Raji (cell line): ENCODE data around the gene GCK.

Source experiments
- POLR2A ChIP-seq: IDR thresholded peaks from 2 replicates; pipeline ENCODE4 v1.6.1; 2011; ENCODE audit warnings: low read depth, low read length, control low read depth; ENCODE audit not compliant: insufficient read depth

Gene GCK

DNA sequence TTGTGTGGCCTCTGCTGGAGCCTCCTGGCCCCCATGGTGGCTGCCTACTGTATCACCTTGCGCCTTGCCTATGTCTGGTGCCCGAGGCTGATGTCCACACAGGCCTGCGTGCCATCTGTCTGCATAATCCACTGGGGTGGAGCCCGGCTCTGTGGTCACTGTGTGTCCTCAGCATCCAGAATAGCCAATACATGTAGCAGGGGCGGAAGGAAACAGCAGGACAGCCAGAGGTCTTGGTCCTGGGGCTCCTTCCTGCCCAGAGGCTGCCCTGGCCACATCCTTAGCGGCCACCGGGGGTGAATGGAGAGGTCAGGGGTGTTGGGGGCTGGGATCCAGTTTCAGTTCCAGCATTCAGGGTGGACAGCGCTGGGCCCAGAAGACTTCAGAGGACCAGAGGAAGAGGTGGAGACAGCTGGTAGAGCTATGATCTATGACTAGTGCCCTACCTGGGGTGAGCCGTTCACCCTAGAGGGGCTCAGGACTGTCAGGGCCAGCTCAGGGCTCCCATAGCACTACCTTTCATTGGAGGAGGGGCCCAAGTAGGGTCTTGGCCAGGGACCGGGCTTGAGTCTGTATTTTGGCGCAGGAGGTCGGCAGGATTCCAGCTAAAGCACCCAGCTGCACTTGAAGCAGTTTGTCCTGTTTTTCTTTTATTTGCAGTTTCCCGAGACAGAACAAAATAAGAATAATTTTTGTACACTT, 27.4 kb upstream of the GCK start:
- TF ChIP-seq POLR2A: no peak

DNA sequence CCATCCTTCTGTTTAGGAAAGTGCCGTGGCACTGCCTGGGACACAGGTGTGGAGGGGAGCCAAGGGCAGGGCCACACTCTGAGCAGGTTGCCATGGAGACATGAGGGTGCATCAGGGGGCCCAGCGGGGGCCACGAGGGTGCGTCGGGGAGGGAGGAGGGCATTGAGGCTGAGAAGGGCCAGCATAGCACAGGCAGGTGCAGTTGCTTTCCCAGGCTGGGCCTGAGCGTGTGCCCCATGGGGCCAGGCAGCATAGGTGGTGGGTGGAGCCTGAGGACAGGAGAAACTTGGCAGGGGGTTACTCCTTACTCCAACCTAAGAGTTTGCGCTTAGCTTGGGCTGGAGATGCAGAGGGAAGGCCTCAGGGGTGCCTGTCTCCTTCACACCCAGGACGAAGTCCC, 26.8 kb upstream of the GCK start:
- no peak for TF ChIP-seq POLR2A

DNA sequence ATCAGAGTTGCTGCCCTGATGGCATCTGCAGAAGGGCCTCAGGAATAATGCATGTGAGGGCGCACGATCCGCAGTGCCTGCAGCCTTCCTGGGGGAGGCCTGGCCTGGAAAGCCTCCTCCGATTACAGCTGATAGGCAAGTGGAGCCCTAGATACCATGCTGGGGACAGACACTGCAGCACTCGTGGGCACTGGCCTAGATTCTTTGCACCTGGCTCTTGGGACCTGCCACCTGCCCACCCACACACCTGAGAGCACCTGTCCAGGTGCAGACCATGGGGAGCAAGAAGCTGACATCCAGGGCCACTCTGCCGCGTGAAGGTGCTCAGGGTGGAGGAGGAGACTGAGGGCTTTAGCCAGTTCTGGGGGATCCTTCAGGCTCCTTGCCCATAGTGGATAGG, 26.3 kb upstream of the GCK start:
- no peak for TF ChIP-seq POLR2A

DNA sequence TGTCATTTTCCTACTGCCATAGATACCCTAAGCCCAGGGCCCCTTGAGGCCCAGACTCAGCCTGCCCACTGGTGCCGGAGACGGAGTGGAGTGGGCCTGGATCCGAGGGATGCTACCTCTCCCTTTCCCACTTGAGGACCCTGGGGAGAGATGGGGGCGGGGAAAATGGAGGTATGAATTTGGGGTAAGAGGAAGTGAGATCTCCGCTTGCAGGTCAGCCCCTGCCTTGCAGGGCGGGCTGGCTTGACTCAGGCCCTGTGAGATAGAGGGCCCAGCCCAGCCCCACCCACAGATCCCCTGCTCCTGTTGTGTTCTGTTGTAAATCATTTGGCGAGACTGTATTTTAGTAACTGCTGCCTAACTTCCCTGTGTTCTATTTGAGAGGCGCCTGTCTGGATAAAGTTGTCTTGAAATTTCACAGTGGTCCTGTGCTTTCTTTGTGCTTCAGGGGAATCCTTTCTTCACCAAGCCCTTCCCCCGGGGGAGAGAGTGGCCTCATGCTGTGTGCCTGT, 24.7 kb upstream of the GCK start:
- no peak for TF ChIP-seq POLR2A

DNA sequence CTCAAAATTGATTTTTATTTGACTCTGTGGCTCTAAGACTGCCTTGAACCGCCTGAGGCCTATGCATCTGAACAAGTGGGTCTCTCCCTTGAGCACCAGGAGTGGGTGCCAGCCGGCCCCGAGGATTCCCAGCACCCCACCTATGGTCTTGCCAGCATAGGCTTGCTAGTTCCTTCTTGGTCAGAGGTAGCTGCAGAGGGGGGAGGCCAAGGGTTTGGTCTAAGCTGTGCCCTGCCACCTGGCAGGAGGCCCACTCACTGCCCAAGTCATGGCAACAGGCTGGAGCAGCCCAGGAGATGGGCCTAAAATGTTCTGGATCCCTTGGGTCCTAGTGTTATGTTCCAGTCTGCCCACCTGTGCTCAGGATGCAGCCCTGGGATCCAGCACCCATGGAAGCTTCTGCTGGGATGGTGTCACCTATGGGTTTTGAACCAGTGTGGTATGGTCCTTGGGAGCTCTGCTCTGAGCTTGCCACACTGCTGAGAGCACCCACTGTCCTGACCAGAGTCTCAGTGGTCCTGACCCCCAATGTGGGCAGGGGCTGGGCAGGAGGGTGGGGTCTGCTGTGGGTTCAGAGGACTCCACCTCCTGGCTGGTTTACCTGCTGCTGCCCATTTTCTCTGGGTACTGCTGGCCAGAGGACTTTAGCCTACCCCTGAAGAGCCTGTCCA, 24.1 kb upstream of the GCK start:
- TF ChIP-seq POLR2A: no peak

DNA sequence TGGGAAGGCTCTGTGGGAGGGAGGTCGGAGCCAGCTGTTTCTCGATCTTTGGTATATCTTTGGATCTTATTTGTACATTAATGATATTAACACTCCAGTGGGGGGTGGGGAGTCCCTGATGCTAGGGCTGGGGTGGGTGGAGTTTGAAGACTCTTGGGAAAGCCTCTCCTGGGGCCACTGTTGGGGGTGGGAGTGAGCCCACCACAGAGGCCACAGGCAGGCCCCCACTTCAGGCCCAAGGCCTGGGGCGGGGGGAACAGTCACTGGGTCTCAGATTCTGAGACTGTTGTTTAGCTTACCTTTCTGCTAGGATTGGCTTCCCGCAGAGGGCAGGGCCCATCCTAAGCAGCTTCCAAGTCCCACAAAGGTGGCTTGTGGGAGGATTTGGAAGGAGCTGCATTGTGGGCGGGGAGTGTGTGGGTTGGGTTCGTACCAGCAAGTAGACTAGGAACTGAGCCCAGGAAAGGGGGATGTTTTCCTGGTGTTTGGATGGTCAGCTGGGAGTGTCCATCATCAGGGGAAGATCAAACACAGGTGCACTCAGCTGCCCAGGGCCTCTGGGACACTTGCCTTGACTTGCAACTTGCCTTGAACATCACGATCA, 23.4 kb upstream of the GCK start:
- no peak for TF ChIP-seq POLR2A

DNA sequence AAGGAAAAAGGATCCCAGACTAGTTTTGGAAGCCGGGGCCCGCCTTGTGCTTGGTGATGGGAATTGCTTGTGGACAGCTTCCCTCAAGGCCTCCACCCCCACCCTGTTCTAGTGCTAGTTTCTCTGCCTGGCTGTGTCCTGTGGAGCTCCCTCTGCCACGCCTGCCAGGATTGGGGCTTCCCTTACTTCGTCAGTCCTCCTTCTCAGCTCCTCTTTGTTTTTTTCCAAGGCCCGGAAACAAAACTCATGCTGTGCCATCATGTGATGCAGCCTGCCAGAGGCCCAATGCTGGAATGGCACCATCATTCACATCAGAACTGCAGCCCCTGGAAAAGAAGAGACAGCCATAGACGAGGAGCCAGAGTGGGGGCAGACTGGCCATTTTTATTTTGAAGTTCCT, 22.8 kb upstream of the GCK start:
- no peak for TF ChIP-seq POLR2A

DNA sequence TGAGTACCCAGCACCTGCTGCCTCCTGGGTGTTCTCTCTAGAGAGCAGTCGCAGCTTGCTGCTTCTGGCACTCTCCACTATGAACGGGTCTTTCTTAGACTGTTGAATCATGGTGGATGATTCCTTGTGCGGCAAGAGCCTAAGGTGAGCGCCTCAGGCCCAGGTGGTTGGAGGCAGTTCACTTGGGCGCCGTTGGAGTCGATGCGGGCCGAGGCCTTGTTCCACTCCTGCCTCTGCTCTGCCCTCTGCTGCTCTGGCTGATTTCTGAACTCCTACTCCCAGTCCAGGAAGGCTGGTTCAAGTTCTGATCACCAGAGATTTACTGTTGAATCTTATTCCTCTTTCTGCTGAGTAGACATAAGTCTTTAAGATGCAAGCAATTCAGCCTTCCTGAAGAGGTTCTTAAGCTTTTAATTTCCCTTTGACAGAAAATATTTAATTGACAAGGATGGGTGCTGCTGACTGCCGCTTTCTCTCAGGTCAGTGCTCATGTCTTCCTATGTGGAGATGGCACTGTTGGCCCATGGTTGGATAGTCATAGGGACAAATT, 22.0 kb upstream of the GCK start:
- TF ChIP-seq POLR2A: no peak

DNA sequence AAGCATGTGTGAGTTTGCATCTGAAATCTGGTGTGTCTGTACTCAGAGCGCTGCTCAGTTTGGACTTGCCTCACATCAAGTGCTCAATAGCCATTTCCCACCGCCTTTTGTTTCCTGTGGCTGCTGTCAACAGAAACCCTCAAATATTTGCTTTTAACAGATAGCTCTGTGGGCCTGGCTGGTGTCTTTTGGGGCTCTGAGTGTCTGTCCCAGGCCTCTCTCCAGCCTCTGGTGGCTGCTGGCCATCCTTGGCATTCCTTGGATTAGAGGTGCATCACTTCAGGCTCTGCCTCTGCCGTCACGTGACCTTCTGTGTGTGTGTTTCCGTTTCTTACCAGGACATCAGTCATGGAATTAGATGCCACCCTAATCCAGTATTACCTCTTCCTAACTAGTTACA, 20.9 kb upstream of the GCK start:
- TF ChIP-seq POLR2A: no peak

DNA sequence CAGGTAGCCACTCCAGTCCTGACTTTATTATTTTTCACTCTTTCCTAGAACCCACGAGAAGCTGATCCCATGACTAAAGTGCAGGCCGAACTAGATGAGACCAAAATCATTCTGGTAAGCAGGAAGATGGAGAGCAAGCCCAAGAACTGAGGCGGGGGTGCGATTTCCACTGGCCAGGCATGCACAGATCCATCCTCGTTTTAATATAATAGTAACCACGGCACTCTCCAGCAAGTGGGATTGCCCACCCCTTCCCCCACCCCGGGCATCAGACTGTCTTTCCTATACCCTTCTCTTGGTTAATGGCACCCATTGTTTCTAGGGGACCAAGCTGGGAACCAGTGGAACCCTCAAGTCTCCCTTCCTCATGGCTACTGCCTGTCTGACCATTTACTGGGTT, 18.8 kb upstream of the GCK start:
- no peak for TF ChIP-seq POLR2A

DNA sequence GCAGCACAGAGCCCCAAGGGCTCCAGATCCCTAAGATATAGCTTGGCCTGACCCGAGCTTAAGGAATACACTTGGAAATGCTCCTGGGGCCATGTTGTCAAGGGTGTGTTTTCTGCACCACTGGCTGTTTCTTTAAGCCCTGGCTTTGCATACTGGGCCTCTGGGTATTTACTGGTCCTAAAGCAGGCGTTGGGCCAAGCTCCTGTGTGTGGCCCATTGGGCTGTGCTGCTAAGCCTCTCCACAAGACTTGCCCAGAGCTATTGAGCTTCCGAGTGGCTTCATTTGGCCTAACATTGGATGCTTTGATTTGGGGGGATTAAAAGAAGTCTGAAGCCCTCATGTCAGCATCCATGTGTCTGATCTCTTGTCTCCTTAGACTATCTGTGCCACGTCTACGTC, 16.8 kb upstream of the GCK start:
- TF ChIP-seq POLR2A: no peak

DNA sequence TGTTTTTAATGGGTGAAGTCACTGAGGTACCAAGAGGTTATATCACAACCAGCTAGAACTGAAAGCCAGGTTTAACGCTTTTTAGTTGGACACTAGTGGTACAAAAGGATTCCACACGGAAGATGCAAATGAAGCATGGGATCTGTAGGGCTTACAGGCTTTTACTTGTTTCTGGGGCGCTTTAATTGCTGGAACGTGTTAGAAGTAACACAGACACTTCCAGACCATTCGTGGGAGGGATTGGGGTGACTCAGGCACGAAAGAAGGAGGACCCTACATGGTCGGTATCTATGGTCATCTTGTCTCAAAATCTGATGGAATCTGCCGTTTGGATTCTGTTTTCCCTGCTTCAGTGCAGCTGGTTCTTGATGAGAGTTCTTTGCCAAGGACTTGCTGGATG, 12.6 kb upstream of the GCK start:
- no peak for TF ChIP-seq POLR2A

DNA sequence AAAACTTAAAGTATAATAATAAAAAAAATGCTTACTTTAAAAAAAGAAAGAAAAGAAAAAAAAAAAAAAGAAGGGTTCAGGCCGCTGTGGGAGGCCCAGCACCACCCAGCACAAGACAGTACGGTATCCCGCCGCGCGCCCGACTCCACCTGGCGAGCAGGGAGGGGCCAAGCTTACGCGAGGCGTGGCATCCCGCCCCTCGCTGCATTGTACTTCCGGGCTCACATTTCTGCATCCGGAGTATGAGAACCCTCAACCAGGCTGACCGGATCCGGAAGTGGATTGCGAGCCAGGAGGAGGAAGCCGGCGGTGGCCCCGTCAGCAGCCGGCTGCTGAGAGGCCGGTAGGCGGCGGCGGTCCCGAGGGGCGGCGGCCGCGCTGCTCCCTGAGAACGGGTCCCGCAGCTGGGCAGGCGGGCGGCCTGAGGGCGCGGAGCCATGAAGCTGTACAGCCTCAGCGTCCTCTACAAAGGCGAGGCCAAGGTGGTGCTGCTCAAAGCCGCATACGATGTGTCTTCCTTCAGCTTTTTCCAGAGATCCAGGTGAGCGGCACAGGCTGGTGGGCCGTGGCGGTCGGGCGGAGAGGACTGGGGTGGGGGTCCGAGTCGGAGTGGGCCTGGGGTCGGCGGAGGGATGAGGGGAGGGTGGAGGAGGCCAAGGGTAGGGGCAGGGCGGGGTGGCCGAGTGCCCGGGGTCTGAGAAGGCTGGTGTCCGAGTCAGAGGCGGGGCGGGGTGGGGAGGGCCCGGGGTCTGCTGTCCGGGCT, 11.6 kb upstream of the GCK start, which contains the start of gene YKT6:
Gene YKT6 (plus strand): TSS at position 280 of the 763 bp plus-strand sequence. CDS start 158 bp downstream, at position 438.
- peak; percentile 84 for TF ChIP-seq POLR2A

DNA sequence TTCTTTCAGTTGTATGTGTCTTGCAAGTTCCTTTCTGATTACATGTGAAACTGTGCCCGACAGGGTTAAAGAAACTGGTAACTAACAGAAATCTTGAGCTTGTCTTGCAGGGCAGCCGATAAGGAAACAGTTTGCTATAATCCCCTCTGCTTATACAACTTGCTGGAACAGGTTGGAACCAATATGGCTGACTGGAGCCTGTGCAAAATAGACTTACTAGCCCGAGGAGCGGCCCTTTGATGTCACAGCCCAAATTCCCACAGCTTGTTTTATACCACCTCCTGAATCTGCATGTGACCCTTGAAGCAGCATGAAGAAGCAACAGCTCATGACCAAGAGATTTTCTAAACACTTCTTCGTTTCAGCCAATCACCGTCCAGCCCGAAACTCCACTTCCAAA, 8.2 kb upstream of the GCK start:
- no peak for TF ChIP-seq POLR2A

DNA sequence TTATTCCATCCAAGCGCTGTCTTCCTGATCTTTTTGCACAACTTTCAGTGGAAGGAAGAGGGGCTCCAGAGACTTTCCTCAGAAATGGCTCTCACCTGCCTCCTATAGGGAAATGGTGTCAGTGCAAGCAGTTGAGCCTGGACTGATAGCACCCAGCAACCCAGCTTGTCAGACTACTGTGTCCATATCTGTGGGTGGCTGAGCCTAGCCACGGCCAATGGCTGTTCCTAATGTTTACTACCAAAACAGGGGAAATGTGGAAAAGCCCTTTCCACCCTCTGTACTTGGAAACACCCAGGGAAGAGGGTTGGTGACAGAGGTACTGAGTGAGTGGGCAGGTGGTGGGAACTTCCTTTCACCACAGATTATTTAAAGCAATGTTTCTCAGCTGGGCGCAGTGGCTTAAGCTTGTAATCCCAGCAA, 7.2 kb upstream of the GCK start:
- TF ChIP-seq POLR2A: 0 out of 2 replicates have a peak, but pooled peaks have one; percentile 9
